OCI-LY7 (cell line): Measurements from ENCODE around the gene SPATA3. TPM values are rescaled to one million over a fixed set of nuclear protein-coding genes. Genes with fewer than 3 reads are reported as not detected.

Experiments
- BruUV-seq: library from RNA; stranded (reverse); fragments of 400-500 nt; replicated peaks from 2 replicates; lab custom pipeline; 2021; lab: Mats Ljungman, UMichigan
- CTCF ChIA-PET: fragments of 300-600 bp; sonication (Branson Sonifier 250); formaldehyde crosslinking; loops from one replicate; lab custom pipeline; 2022; ENCODE audit warnings: antibody characterized with exemption; ENCODE audit not compliant: unreplicated experiment; lab: Charles Lee
- POLR2A ChIA-PET: fragments of 300-600 bp; sonication (Branson Sonifier 250); formaldehyde crosslinking; loops from one replicate; lab custom pipeline; 2022; ENCODE audit warnings: antibody characterized with exemption; lab: Charles Lee
- DNase-seq: peaks from one replicate; pipeline ENCODE4 v3.0.0-alpha.2; 2015; ENCODE audit warnings: low spot score
- H2AFZ ChIP-seq: fragments of 200-600 bp; sonication (generic), shearing (Covaris generic); 2 replicates; pipeline ENCODE4 v1.6.1; 2014; ENCODE audit warnings: mild to moderate bottlenecking, antibody characterized with exemption, low read length, moderate library complexity
- H3K27ac ChIP-seq: fragments of 200-600 bp; sonication (generic); 2 replicates; pipeline ENCODE4 v1.5.1; 2014; ENCODE audit warnings: mixed run types, low read depth, mild to moderate bottlenecking, moderate library complexity, low read length, inconsistent platforms; ENCODE audit not compliant: poor library complexity, severe bottlenecking
- H3K36me3 ChIP-seq: fragments of 200-600 bp; sonication (generic); 2 replicates; pipeline ENCODE4 v1.6.1; 2014; ENCODE audit warnings: mild to moderate bottlenecking, antibody characterized with exemption, low read length, moderate library complexity, mixed read lengths; ENCODE audit not compliant: insufficient read depth
- H3K4me1 ChIP-seq: fragments of 200-600 bp; sonication (generic); 2 replicates; pipeline ENCODE4 v1.5.1; 2014; ENCODE audit warnings: mild to moderate bottlenecking, low read length; ENCODE audit not compliant: insufficient read depth, poor library complexity, severe bottlenecking
- H3K4me2 ChIP-seq: fragments of 200-600 bp; sonication (generic); 2 replicates; pipeline ENCODE4 v1.6.1; 2014; ENCODE audit warnings: mild to moderate bottlenecking, low read length
- H3K4me3 ChIP-seq: fragments of 200-600 bp; sonication (generic); 2 replicates; pipeline ENCODE4 v1.5.1; 2014; ENCODE audit warnings: mild to moderate bottlenecking, low read depth, low read length; ENCODE audit not compliant: poor library complexity, severe bottlenecking
- H3K79me2 ChIP-seq: fragments of 200-600 bp; sonication (generic); 2 replicates; pipeline ENCODE4 v1.6.1; 2016; ENCODE audit warnings: low read depth, mild to moderate bottlenecking, low read length, moderate library complexity, mixed read lengths; ENCODE audit not compliant: insufficient read depth
- H3K9me2 ChIP-seq: fragments of 200-600 bp; sonication (generic); 2 replicates; pipeline ENCODE4 v1.6.1; 2016; ENCODE audit warnings: mild to moderate bottlenecking, low read length, mixed read lengths; ENCODE audit not compliant: insufficient read depth
- H3K9me3 ChIP-seq: fragments of 200-600 bp; sonication (generic); 2 replicates; pipeline ENCODE4 v1.6.1; 2014; ENCODE audit warnings: mild to moderate bottlenecking, mixed run types, low read length, mixed read lengths
- H4K20me1 ChIP-seq: fragments of 200-600 bp; sonication (generic); 2 replicates; pipeline ENCODE4 v1.6.1; 2014; ENCODE audit warnings: mild to moderate bottlenecking, antibody characterized with exemption, low read length, moderate library complexity, mixed read lengths; ENCODE audit not compliant: insufficient read depth
- CTCF ChIP-seq: fragments of 200-600 bp; sonication (generic); conservative IDR thresholded peaks from 2 replicates; pipeline ENCODE4 v1.5.1; 2014; ENCODE audit warnings: mild to moderate bottlenecking, antibody characterized with exemption, low read length, moderate library complexity, mixed read lengths
- EZH2phosphoT487 ChIP-seq: fragments of 200-600 bp; sonication (generic); IDR thresholded peaks from 2 replicates; pipeline ENCODE4 v1.6.1; 2018; ENCODE audit warnings: low read depth, borderline replicate concordance, mild to moderate bottlenecking, mixed run types, antibody characterized with exemption, low read length, moderate library complexity, mixed read lengths
- intact Hi-C: fragments of 100-400 bp; cut with micrococcal nuclease; formaldehyde crosslinking; loops from one replicate; pipeline ENCODE4 v1.10.0; 2022; ENCODE audit not compliant: unreplicated experiment
- total RNA-seq, 2 experiments: library from RNA; depleted of rRNA in 1 of 2; stranded (reverse); fragments of >200 nt in 1 of 2; shearing (Covaris generic) in 1 of 2; gene quantifications; 2 replicates each; pipeline ENCODE4 v1.2.3, GENCODE V29; 2014 to 2022

SPATA3 gene
- total RNA-seq, 2 experiments from 2014 or later = not detected

- peak overlapping the region; percentile 27; the same call in 1 of the 2 replicates for H3K4me2 ChIP-seq
- H3K4me3 ChIP-seq = no peak overlapping the region
- H3K79me2 ChIP-seq = no peaks in the 10 kb centered on the region
- DNase-seq = peak; percentile 69
- peak overlapping the region; percentile 46; the same call in 1 of the 2 replicates for H2AFZ ChIP-seq
- BruUV-seq = no TSS peak
- H3K9me2 ChIP-seq = no peaks in the 10 kb centered on the region
- POLR2A ChIA-PET = no interaction called here
- H3K4me1 ChIP-seq = no peaks in the 10 kb centered on the region
- CTCF ChIA-PET = no interaction called here
- H3K9me3 ChIP-seq = no peaks in the 10 kb centered on the region
- no peaks in the 10 kb centered on the region for H3K36me3 ChIP-seq
- no peak overlapping the region for H3K27ac ChIP-seq
- TF ChIP-seq CTCF (peak; percentile 93), EZH2phosphoT487 (no peak)
- no peaks in the 10 kb centered on the region for H4K20me1 ChIP-seq
- intact Hi-C loops = loop anchor here (1.0 to 5.0 kb wide), 4 partner anchors 60 to 163 kb away; partner anchors contain the start of gene GPR55
Observed at GRCh38 chr2:230987137-230988020, 8.5 kb upstream of the SPATA3 start.

GRCh38 chr2:230989731-230990130 lies 6.2 kb upstream of the SPATA3 start:
- no peak for TF ChIP-seq EZH2phosphoT487
- TF ChIP-seq CTCF = no peak
- Histone ChIP-seq H3K9me3 (no peaks in the 10 kb centered on the region), H3K4me2 (no peak overlapping the region), H3K4me3 (no peak overlapping the region), H3K27ac (no peak overlapping the region), H3K79me2 (no peaks in the 10 kb centered on the region), H2AFZ (no peak overlapping the region), H3K9me2 (no peaks in the 10 kb centered on the region), H3K4me1 (no peaks in the 10 kb centered on the region), H4K20me1 (no peaks in the 10 kb centered on the region), H3K36me3 (no peaks in the 10 kb centered on the region)
- POLR2A ChIA-PET = no interaction called here
- DNase-seq = no peak
- CTCF ChIA-PET = no interaction called here
- intact Hi-C loops = loop anchor here (5.0 kb wide), 1 partner anchor 62 kb away; the partner anchor contains the start of gene GPR55
- no TSS peak for BruUV-seq
